K562 (cell line): Measurements from ENCODE around the gene RPLP2. TPM values are rescaled to one million over a fixed set of nuclear protein-coding genes. Genes with fewer than 3 reads are reported as not detected.

Experiments used
- ATAC-seq: fragments of 200-7000 bp; cut with Tn5 transposase; 3 replicates; pipeline ENCODE4 v1.9.1; 2020; ENCODE audit warnings: moderate library complexity
- BruUV-seq: library from RNA; stranded (reverse); fragments of 400-500 nt; replicated peaks from 2 replicates; lab custom pipeline; 2021; lab: Mats Ljungman, UMichigan
- CTCF ChIA-PET: fragments of 300-600 bp; formaldehyde crosslinking; extraction: SDS; loops from one replicate; lab custom pipeline; 2021; ENCODE audit warnings: low intra/inter-chr PET ratio; lab: Yijun Ruan, JAX
- POLR2A ChIA-PET: fragments of 300-600, 350-650 bp; sonication (Branson Sonifier 250); formaldehyde crosslinking; extraction: SDS; loops from one replicate; lab custom pipeline; 2021; ENCODE audit warnings: antibody characterized with exemption, inconsistent platforms; lab: Yijun Ruan, JAX
- DNase-seq, 4 experiments: peaks; one replicate each; pipeline versions ENCODE4 v3.0.0 to v3.0.0-alpha.2; 2011 to 2018; ENCODE audit warnings: low spot score in 3 of 4, mixed read lengths in 3 of 4; ENCODE audit errors: extremely low read depth in 1 of 4
- FAIRE-seq: peaks from 2 replicates; lab custom pipeline; 2011; peaks lifted over from hg19 to GRCh38; lab: Jason Lieb, UNC
- H2AFZ ChIP-seq: 2 replicates; pipeline ENCODE4 v1.6.0; 2011; ENCODE audit warnings: low read depth, low read length, control low read depth, inconsistent platforms
- H3K27ac ChIP-seq: fragments of 200-600 bp; 3 replicates; pipeline ENCODE4 v1.8.0; 2011; ENCODE audit warnings: low read depth, mild to moderate bottlenecking, control low read depth, inconsistent platforms, low read length, moderate library complexity, mixed read lengths; ENCODE audit errors: extremely low read depth
- H3K27me3 ChIP-seq, 2 experiments: fragments of 300-600 bp in 1 of 2; 2 replicates in 1 of 2; 3 replicates in 1 of 2; pipeline versions ENCODE4 v1.6.0 to v1.8.0; 2011; ENCODE audit warnings: inconsistent platforms in 2 of 2, low read length in 2 of 2, mild to moderate bottlenecking in 1 of 2, mixed read lengths in 1 of 2, moderate library complexity in 1 of 2; ENCODE audit not compliant: control insufficient read depth in 2 of 2, insufficient read depth in 2 of 2
- H3K36me3 ChIP-seq: fragments of 300-600 bp; 3 replicates; pipeline ENCODE4 v1.8.0; 2011; ENCODE audit warnings: mild to moderate bottlenecking, low read length, inconsistent platforms; ENCODE audit not compliant: control insufficient read depth, insufficient read depth
- H3K4me1 ChIP-seq, 2 experiments: fragments of 200-600 bp in 1 of 2; replicated peaks in 1 of 2; 2 replicates in 1 of 2; 3 replicates in 1 of 2; pipeline versions ENCODE4 v1.5.1 to v1.8.0; 2011; ENCODE audit warnings: inconsistent platforms in 2 of 2, low read length in 2 of 2, mild to moderate bottlenecking in 1 of 2, mixed read lengths in 1 of 2, moderate library complexity in 1 of 2; ENCODE audit not compliant: control insufficient read depth in 2 of 2, insufficient read depth in 2 of 2
- H3K4me2 ChIP-seq: 2 replicates; pipeline ENCODE4 v1.6.1; 2011; ENCODE audit warnings: low read length, control low read depth, inconsistent platforms, mixed read lengths; ENCODE audit not compliant: insufficient read depth
- H3K4me3 ChIP-seq: fragments of 200-600 bp; sonication (generic), shearing (Covaris generic); 2 replicates; pipeline ENCODE4 v1.5.1; 2016; ENCODE audit warnings: control low read depth, inconsistent platforms
- H3K79me2 ChIP-seq: fragments of 200-600 bp; 3 replicates; pipeline ENCODE4 v1.8.0; 2011; ENCODE audit warnings: low read length, inconsistent platforms; ENCODE audit not compliant: control insufficient read depth, insufficient read depth
- H3K9ac ChIP-seq, 2 experiments: 2 replicates each; pipeline versions ENCODE4 v1.6.0 to v1.6.1; 2011; ENCODE audit warnings: low read depth in 2 of 2, low read length in 2 of 2, control low read depth in 1 of 2, inconsistent platforms in 1 of 2, mild to moderate bottlenecking in 1 of 2, mixed read lengths in 1 of 2; ENCODE audit not compliant: insufficient read depth in 1 of 2
- H3K9me1 ChIP-seq: one replicate; pipeline ENCODE4 v1.6.0; 2011; ENCODE audit warnings: inconsistent platforms, mild to moderate bottlenecking, low read length, moderate library complexity; ENCODE audit not compliant: control insufficient read depth, insufficient read depth
- H3K9me3 ChIP-seq: replicated peaks from 2 replicates; pipeline ENCODE4 v1.5.1; 2011; ENCODE audit warnings: low read depth, low read length, inconsistent platforms; ENCODE audit not compliant: control insufficient read depth, insufficient read depth
- H4K20me1 ChIP-seq: replicated peaks from 2 replicates; pipeline ENCODE4 v1.6.1; 2011; ENCODE audit warnings: low read length, inconsistent platforms, mixed read lengths; ENCODE audit not compliant: control insufficient read depth, insufficient read depth
- ARID4B ChIP-seq: sonication (generic); formaldehyde crosslinking; IDR thresholded peaks from 2 replicates; pipeline ENCODE4 v1.8.0; 2022; ENCODE audit warnings: mild to moderate bottlenecking, missing genetic modification reagents
- ERF ChIP-seq: fragments of 450-650 bp; formaldehyde crosslinking; IDR thresholded peaks from 2 replicates; pipeline ENCODE4 v1.4.0; 2020; ENCODE audit warnings: mild to moderate bottlenecking, mixed read lengths
- ETV1 ChIP-seq: fragments of 450-650 bp; conservative IDR thresholded peaks from 2 replicates; pipeline ENCODE4 v1.6.1; 2016; ENCODE audit warnings: missing genetic modification characterization, control low read depth, low read depth, missing compliant biosample characterization
- HLTF ChIP-seq: fragments of 450-650 bp; IDR thresholded peaks from 2 replicates; pipeline ENCODE4 v1.6.1; 2016
- JUN ChIP-seq, 2 experiments: sonication (generic) in 1 of 2; formaldehyde crosslinking in 1 of 2; IDR thresholded peaks; 2 replicates each; pipeline versions ENCODE4 v1.6.1 to v1.8.0; 2012 to 2022; ENCODE audit warnings: borderline replicate concordance in 2 of 2, mild to moderate bottlenecking in 2 of 2, improper control_type of control experiment in 1 of 2, low read depth in 1 of 2, low read length in 1 of 2, missing genetic modification reagents in 1 of 2
- L3MBTL2 ChIP-seq: fragments of 450-650 bp; IDR thresholded peaks from 2 replicates; pipeline ENCODE4 v1.6.1; 2016; ENCODE audit warnings: mild to moderate bottlenecking, moderate library complexity
- RBM34 ChIP-seq: fragments of 200-400 bp; formaldehyde crosslinking; IDR thresholded peaks from 2 replicates; pipeline ENCODE4 v1.6.1; 2018; ENCODE audit warnings: low read length, borderline replicate concordance; ENCODE audit not compliant: insufficient read depth
- SRSF9 ChIP-seq: fragments of 200-400 bp; formaldehyde crosslinking; IDR thresholded peaks from 2 replicates; pipeline ENCODE4 v1.6.1; 2017; ENCODE audit warnings: low read depth, low read length, borderline replicate concordance
- USF2 ChIP-seq: sonication (generic); formaldehyde crosslinking; IDR thresholded peaks from 2 replicates; pipeline ENCODE4 v1.5.0; 2020; ENCODE audit warnings: missing genetic modification reagents
- XRCC5 ChIP-seq: fragments of 200-400 bp; formaldehyde crosslinking; IDR thresholded peaks from 2 replicates; pipeline ENCODE4 v1.6.1; 2017; ENCODE audit warnings: low read depth, mild to moderate bottlenecking, low read length
- WGBS: fragments of 100-300 bp; shearing (Covaris generic); methylation state at CpG from one replicate; pipeline ENCODE4 v1.1.6; 2016; ENCODE audit warnings: low coverage, mixed read lengths; ENCODE audit not compliant: insufficient coverage; ENCODE audit errors: missing lambda C conversion rate; 5-methylcytosine and 5-hydroxymethylcytosine counted together
- in situ Hi-C: fragments of 300-500 bp; cut with MboI; formaldehyde crosslinking; loops from 4 replicates; pipeline ENCODE4 v1.15.0; 2018; ENCODE audit warnings: inconsistent platforms, mixed read lengths
- intact Hi-C: fragments of 100-400 bp; cut with micrococcal nuclease; formaldehyde crosslinking; loops from 2 replicates; pipeline ENCODE4 v1.14.2; 2022
- polyA plus RNA-seq, 8 experiments: library from polyadenylated mRNA; depleted of rRNA in 4 of 8; stranded (reverse) in 5 of 8; unstranded in 3 of 8; fragments of >200 nt; fragmentation: Nextera tagmentation in 2 of 8; fragmentation: Illumina TruSeq in 1 of 8; extraction: Ambion mirVana in 2 of 8; extraction: Trizol in 1 of 8; gene quantifications; 2 replicates each; pipeline versions ENCODE4 v1.2.1 to v1.2.3, GENCODE V29; 2011 to 2014; ENCODE audit warnings: inconsistent platforms in 1 of 8, missing spikeins in 1 of 8
- total RNA-seq, 7 experiments: library from RNA; depleted of rRNA in 6 of 7; stranded (reverse); fragments of >200 nt in 6 of 7; fragmentation: Illumina TruSeq in 2 of 7; extraction: Trizol in 2 of 7; gene quantifications; 2 replicates each; pipeline versions ENCODE4 v1.2.1 to v1.2.3, GENCODE V29; 2011 to 2021; ENCODE audit warnings: low replicate concordance in 1 of 7

RPLP2 gene
- total and polyA plus RNA-seq, 9 of the 15 experiments (the other 6 are each of a cell fraction or from before 2014, with no cell fraction given) = 528 to 3,807 (median 1,633) TPM

GRCh38 chr11:827146-827896 lies 17.6 kb downstream of the RPLP2 start:
- H4K20me1 ChIP-seq = no peaks in the 10 kb centered on the region
- H3K9ac ChIP-seq = peak overlapping the region; percentile 75 to 94
- H3K4me1 ChIP-seq = peaks cover 25 to 93% of the 10 kb centered on the region in 2 experiments
- H3K36me3 ChIP-seq = peaks cover 30% of the 10 kb centered on the region; the same call in 1 of the 3 replicates
- intact Hi-C loops = no loop called here
- BruUV-seq = no TSS peak
- ChIA-PET POLR2A (interaction anchor here (0.6 to 3.2 kb wide), 4 partner anchors 8 to 738 kb away, joined by 3 to 13 read pairs (median 4); partner anchors contain the start of gene PNPLA2), CTCF (no interaction called here)
- peak overlapping the region; percentile 95 for H2AFZ ChIP-seq
- no peaks in the 10 kb centered on the region for H3K9me3 ChIP-seq
- H3K4me2 ChIP-seq = peak overlapping the region; percentile 80
- peak; percentile 72 for FAIRE-seq
- under 1% methylated on average over 38 of the region's 66 CpGs for WGBS
- peak; percentile 80 for ATAC-seq
- in situ Hi-C loops = no loop called here
- peak overlapping the region; percentile 85 for H3K27ac ChIP-seq
- DNase-seq = peak; percentile 55 to 78 (median 58)
- no peaks in the 10 kb centered on the region for H3K27me3 ChIP-seq
- H3K79me2 ChIP-seq = peaks cover 10% of the 10 kb centered on the region; the same call in 2 of the 3 replicates
- H3K9me1 ChIP-seq = peaks cover 5% of the 10 kb centered on the region
- H3K4me3 ChIP-seq = peak overlapping the region; percentile 52
- TF ChIP-seq JUN (IDR thresholded peaks at IDR 0.05; ENCODE audit: borderline replicate concordance, low read depth, low read length) (no peak), JUN (CRISPR knock-in tag; IDR thresholded peaks at IDR 0.05; ENCODE audit: borderline replicate concordance) (0 out of 2 replicates have a peak, but pooled peaks have one; percentile 58), L3MBTL2 (peak; percentile 83), HLTF (no peak), ARID4B (CRISPR knock-in tag) (peak; percentile 75), XRCC5 (no peak), ERF (0 out of 2 replicates have a peak, but pooled peaks have one; percentile 38), ETV1 (tag) (peak; percentile 85), USF2 (CRISPR knock-in tag) (no peak), SRSF9 (no peak), RBM34 (no peak)
